NCI-H1930 (cell line): ENCODE results near the gene TNFRSF19.

Source experiments
- DNase-seq, 2 experiments: peaks; one replicate each; lab custom pipeline; 2025; lab: John Stamatoyannopoulos, UW

Gene TNFRSF19

DNA sequence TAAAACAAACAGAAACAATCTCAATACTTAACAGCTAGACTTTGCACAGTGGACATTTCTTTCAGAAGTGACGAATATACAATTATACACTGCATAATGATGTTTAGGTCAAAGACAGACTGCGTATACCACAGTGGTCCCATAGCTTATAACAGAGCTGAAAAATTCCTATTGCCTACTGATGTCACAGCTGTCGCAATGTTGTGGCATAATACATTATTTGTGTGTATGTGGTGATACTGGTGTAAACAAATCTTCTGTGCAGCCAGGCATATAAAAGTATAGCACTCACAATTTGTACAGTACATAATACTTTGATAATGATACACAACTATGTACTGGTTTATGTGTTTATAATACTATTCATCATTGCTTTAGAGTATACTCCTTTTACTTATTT lies 116.7 kb downstream of the TNFRSF19 start:
- no peak for DNase-seq

DNA sequence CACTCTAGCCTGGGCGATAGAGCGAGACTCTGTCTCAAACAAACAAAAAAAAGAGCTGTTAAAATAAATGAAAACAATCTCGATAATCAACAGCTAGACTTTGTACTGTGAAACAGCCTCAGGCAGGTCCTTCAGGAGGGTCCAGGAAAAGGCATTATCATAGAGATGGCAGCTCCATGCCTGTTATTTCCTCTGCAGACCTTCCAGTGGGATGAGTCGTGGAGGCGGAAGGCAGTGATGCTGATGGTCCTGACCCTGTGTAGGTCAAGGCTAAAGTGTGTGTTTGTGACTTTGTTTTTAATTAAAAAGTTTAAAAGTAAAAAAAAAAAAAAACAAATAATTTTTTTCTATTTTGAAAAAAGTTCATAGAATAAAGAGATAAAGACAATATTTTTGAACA lies 117.4 kb downstream of the TNFRSF19 start:
- no peak for DNase-seq

DNA sequence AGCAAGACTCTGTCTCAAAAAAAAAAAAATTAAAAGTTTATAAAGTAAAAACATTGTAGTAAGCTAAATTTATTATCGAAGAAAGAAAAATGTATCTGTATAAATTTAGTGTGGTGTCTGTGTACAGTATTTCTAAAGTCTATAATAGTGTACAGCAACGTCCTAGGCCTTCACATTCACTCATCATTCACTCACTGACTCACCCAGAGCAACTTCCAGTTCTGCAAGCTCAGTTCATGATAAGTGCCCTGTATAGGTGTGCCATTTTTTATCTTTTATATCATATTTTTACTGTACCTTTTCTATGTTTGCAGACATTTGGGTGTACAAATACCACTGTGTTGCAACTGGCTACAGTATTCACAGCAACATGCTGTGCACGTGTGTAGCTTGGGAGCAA lies 118.1 kb downstream of the TNFRSF19 start:
- no peak for DNase-seq

DNA sequence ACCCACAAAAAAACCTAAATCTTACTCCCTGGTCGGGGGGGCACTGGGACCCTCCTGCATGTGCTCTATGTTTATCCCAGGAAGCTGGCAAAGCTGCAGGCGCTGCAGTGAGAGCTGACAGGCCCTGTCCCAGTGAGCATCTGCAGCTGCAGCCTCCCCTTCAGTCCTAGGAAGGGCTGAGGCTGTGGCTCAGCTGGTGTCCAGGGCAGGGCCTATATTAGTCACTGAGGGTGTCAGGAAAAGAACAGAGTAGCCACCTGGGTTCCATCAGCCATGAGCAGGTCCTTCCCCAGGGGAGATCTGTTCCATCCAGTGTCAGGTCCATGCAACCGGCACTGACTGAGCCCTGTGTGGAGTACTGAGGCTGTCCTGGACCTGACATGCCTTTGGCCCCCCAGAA lies 120.5 kb downstream of the TNFRSF19 start:
- no peak for DNase-seq

DNA sequence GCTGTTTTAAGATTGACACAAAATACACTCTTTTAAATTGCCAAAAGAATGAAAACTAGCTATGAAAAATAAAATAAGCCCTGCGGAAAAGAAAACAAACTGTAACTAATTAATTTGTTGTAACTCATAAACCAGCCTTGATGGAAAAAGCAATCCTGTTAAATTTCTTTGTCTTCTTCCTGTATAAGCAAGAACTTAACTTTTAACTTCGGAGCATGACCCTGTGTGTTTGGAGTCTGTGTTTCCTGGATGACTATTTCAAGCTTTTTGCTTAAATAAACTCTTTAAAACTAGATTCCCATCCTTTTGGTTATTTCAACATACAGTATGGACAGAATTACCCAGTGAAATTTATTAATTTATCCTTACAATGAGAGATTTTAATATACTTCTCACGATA lies 122.6 kb downstream of the TNFRSF19 start:
- DNase-seq = no peak

DNA sequence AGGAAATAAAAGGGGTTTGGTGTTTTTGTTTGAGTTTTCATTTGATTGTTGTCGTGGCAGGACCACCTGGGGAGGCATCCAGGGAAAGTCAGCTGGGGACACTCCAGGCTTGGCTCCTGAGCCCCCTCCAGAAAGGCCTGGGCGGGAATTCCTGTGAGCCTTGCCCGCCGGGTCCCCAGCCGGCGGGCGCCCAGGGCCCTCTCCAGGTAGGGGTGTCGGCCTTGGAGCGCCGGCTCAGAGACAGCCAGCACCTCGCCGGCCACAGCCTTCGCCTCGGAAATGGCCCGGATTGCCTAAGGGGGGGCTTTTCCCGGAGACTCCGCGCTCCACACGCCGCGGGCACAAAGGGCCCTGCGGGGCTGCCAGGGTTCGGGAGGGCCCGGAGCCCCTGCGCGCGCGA lies 125.0 kb downstream of the TNFRSF19 start:
- DNase-seq = no peak

DNA sequence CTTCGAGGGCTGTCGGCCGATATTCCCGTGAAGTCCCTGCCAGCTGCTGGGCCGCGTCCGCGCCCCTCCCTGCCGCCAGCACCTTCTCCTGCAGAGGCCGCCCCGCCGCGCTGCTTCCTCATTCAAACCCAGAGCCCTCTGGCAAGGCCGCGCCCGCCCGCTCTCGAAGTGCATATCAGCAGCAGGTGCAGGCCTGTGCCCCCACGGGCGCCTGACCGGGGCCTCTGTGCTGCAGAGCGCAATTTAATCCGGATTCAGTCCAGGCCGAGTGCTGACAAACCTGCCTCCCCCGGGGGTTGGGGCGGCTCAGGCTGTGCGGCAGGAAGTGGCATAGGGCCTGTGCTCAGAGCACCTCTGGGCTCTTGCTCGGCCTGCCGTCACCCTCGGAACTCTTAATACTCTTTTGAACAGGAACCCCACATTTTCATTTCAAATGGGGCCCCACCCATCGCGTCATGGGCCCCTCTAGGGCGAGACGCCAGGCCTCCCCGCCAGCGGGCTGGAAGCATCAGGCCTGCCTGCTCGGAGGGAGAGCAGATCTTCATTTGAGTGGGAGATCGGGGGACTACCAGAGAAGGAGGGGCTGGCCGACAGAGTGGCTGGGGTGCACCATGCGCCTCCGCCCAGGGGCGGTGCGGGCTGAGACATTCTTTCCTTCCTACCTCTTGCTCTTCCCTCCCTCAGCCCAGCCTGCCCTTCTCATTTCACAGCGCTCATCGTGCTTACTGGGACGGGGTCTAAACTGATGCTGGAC lies 125.7 kb downstream of the TNFRSF19 start:
- DNase-seq = no peak

DNA sequence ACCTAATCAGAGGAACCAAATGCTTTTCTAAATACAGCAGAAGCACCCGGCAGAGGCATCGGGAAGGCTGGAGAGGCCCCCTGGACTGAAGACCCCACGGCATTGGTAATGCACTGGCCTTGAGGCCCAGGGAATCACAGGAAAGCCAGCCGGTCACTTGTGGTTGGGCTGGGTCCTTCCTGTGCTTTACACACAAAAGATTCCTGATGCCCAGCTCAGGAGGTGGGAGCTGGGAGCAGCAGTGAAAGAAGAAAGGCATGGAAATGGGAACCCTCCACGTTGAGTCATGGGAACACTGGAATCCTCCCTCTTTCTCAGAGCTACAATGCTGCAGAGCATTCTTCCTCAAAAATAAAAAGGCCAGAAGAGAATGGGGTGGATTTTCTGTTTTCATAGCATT lies 126.4 kb downstream of the TNFRSF19 start:
- no peak for DNase-seq

DNA sequence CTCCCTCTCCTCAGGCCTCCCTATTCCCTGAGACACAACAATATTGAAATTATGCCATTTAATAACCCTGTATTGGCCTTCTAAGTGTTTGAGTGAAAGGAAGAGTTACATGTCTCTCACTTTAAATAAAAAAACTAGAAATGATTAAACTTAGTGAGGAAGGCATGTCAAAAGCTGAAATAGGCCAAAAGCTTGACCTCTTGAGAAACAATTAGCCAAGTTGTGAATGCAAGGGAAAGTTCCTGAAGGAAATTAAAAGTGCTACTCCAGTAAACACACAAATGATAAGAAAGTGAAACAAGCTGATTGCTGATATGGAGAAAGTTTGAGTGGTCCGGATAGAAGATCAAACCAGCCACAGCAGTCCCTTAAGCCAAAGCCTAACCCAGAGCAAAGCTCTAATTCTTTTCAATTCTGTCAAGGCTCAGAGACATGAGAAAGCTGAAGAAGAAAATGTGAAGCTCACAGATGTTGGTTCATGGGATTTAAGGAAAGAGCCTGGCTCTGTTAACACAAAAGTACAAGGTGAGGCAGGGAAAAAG lies 127.6 kb downstream of the TNFRSF19 start:
- no peak for DNase-seq

DNA sequence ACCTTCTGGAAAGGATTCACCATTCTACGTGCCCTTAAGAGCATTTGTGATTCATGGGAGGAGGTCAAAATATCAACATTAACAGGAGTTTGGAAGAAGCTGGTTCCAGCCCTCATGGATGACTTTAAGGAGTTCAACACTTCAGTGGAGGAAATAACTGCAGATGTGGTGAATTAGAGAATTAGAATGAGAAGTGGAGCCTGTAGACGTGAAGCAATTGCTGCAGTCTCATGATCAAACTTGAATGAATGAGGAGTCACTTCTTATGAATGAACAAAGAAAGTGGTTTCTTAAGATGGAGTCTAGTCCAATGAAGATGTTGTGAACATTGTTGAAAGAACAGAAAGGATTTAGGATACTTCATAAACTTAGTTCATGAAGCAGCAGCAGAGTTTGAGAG lies 129.1 kb downstream of the TNFRSF19 start:
- DNase-seq = no peak

DNA sequence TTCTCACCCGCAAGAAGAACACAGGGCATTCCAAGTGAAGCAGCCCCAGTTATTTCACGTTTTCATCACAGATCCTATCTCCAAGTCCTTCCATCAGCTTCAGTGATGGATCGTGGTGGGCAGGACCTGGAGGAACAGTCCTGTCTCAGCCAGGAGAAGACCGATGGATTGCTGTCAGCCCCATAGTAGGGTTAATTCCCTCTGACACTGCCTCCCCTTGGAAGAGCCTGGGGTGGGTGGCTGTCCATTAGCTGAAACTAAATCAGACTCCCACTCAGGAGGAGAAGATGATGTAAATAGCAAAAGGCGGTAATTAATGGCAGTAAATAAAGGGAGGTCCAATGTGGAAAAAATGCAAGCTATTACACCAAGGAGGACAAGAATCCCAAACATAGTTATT lies 131.0 kb downstream of the TNFRSF19 start:
- no peak for DNase-seq

DNA sequence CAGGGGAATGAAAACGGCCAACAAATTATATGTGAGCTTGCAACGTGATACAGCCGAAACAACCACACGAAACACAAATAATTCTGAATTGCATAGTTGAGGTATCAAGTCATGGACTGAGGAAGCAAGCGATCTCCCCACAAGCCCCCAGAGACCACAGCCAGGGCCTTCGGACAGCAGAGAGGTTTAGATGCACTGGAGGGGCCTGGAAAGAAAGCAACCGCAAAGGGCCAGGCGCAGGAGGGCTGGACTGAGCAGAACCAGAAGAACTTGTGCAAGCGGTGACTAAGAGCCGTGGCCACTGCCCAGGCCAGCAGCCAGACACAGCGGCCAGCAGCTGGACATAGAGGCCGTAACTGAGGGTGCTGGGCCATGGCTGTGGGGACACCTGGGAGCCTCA lies 131.4 kb downstream of the TNFRSF19 start:
- no peak for DNase-seq

DNA sequence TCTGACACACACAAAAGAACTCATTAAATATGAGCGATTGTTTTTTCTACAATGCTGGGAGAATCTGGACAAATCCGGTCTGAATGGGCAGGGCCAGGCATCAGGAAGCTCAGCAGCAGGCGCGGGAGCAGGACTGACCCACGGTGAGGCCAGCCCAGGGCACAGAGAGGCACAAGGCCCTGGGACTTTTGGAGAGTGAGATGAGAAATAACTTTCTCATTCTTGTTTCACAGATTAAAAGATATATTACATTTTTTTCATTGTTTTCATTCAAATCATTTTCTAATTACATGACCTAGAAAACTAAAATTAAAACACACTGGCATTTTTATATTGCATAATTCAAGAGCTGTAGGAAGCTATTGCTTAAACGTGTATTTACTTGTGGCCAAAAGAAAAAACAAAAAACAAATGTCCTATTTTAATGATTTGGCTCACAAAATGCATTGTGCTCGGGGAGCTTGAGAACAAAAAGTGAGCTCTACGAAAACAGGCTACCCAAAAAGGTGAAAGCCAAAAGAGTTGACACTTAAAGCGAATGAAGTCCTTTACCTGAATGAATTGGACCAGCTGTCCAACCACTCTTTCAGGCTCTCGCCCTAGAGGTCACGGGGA lies 133.1 kb downstream of the TNFRSF19 start:
- DNase-seq = no peak

DNA sequence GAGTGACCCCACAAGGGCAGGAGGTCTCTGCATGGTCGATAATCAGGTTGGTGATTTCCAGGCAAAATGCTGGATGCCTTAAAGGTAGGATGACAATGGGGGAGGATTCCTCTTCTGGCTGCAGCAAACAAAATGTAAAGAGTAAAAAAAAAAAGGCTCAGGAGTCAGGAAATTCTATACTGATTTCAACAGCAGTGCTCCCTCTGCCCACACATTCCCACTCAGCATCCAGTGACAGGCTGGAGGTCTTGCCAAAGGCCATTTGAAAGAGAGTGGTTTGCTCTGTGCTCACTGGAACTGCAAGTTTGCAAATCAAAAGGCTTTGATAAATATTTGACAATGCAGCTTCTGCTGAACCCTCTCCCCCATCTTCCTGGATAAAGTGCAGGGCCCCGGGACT lies 135.4 kb downstream of the TNFRSF19 start:
- no peak for DNase-seq

DNA sequence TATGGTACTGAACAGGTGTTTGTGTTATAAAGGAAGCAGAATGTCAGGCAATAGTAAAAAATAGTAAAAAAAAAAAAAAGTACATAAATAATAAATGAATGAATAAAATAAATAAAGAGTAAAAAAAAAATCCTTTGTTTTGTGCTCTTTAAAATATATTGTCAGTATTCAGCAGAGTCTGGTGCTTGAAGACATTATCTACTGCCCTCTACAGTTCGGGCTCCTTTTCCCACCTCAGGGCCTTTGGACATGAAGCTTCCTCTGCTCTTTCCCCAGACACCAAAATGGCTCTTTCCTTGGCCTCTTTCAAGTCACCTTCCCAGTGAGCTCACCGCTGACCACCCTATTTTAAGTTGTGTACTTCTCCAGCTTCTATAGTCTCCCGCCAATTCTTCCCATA lies 137.5 kb downstream of the TNFRSF19 start:
- DNase-seq = no peak

DNA sequence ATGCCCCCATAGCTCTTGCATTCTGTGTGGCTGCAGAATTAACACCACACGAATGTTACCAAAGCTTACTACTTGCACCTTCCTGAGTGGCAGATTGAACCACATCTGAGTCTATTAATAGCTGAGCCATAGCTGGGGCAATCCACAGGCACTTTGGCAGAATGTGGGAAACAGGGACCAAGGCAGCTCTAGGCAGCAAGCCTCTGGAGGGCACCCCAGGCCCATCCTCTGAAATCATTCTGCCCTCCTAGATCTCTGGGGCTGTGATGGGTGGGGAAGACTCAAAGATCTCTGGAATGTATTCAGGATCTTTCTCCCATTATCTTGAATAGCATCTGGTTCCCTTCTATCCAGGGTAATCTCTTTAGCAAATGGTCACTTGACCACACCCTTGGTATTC lies 139.3 kb downstream of the TNFRSF19 start:
- peak in 1 of 2 experiments; percentile 40 for DNase-seq

DNA sequence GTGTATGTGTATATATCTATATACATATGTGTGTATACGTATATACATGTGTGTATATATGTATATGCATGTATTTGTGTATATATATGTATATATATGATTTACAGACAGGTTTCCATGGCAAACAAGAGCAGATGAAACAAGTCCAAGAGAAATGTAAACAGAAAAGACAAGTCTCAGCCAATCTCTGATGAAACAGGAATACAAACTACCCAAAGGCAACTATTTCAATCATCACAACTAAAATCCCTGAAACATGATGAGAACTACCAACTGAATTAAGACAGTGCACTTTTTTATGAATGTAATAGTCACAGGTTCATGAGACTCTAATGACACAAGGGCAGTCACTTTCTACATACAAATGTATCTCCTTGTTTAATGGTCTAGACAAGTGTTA lies 140.2 kb downstream of the TNFRSF19 start:
- DNase-seq = no peak

DNA sequence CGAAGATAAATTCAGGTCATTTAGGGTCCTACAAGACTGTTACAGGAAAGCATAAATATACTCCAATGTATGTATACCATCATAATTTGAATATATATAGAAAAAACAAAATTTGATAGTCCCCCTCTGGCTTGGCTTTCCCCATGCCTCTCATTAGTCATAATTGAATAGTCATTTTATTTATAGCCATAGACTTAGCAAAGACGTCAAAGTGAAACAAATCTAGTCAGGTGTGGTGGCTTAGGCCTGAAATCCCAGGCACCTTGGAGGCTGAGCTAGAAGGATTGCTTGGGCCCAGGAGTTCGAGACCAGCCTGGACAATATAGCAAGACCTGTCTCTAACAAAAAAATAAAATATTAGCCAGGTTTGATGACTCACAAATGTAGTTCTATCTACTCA lies 141.1 kb downstream of the TNFRSF19 start:
- no peak for DNase-seq

DNA sequence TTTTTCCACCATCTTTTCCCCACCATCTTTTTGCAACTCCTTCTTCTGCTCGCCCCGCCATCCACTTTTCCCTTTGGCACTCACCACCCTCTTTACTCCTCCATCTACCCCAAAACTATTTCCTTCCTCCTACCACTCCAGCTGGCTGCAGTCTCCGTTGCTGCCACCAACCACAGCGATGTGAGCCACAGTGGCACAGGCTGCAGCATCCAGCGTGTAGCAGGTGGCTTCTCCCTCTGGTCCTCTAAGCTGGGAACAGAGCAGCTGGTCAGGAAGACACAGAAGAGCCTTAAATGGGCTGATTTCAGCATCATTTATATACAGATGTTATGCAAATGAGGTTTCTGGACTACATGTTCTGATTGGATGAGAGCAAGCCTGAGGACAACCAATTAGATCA lies 144.5 kb downstream of the TNFRSF19 start:
- DNase-seq = no peak

DNA sequence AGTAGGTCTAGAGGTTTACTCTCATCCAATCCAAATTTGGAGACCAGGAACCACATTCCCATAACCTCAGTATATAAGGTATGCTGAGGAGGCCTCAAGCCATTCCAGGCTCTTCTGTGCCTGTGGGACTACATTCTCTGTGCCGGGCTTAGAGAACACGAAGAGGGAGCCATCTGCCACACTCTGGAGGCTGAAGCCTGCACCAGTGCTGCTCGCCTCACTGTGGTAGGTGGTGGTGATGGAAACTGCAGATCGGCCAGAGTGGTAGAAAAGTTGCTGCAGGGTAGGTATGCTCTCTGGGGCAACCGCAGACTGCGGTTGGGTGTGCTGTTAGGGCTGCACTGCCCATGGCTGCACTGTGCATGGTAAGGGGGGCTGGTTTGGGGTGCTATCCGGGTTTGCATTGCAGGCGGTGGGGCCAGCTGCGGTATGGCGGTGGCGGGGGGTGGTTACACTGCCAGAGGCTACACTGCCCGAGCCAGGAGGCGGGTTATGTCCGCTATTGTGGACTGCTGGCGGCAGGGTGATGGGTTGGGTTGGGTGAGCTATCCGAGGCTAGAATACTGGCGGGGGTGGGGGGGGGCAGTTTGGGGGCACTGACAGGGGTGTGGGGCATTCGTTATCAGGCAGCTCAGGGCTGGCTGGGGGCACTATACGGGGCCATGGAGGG lies 145.0 kb downstream of the TNFRSF19 start:
- DNase-seq = no peak

DNA sequence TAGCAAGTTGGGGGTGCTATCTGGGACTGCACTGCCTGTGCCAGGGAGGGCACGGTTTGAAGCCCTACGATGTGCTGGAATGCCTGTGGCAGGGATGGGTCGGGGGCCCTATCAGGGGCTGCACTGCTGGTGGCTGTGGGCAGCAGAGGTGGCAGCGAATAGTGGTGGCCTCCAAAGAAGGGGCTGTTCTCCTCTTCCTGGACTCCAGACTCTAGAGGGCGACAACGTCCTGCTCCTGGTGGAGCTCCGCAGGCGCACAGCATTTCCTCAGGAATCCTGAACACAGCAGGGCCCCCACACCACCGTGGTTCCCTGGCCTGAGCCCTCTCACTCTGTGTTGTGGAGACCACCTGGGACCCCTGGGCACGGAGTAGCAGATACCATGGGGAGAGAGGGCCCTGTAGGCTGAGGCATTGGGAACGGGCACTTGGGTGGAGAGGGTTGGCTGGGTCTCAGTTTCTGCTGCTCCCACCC lies 145.6 kb downstream of the TNFRSF19 start:
- peak in 1 of 2 experiments; percentile 16 for DNase-seq

DNA sequence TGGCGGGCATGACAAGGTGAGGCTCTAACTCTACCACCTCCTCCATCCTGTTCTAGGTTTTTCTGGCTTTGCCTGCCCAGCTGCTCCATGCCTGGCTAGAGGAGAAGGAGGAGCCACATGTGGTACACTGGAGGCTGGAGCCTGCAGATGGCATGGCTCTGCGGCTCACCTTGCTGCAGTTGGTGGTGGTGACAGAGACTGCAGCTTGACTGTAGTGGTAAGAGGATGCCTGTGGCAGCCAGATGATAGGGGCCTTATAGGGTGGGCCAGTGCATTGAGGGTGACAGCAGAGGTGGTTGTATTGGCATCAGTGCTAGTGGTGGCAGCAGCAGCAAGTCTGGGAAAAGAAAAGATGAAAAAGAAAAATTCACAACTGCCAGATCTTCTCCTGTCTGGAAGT lies 146.2 kb downstream of the TNFRSF19 start:
- no peak for DNase-seq

DNA sequence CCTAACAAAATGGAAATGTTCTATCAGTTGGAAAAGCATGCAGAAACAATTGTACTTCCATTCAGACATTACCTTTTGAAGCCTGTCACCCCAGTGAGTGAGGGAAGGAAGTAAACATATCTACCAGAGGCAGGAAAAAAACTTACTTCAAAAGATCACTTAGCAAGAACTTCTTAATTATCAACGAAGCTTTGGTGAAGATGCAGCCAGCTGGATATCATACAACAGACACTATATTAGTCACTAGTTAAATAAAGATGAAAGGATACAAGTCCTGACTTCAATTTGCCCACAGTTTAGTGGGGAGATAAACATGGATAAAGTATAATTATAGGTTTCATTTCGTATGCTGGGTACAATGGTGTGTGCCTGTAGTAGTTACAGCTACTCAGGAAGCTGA lies 148.8 kb downstream of the TNFRSF19 start:
- DNase-seq = no peak
